ENCODE results near the gene MLLT6. TPM values are rescaled to one million over a fixed set of nuclear protein-coding genes. Genes with fewer than 3 reads are reported as not detected.

The MLLT6 gene
- total and polyA plus RNA-seq, 2 of the 13 experiments (the other 11 are each of a cell fraction or from before 2014, with no cell fraction given), result 50.7 to 69.5 TPM

GRCh38 chr17:38751808-38752307, 46.8 kb downstream of the MLLT6 start (continued):
- TF ChIP-seq SKIL (CRISPR knock-in tag; IDR thresholded peaks at IDR 0.05; ENCODE audit: borderline replicate concordance) (no peak; the same call in 1 of the 2 replicates), FOXO1 (CRISPR knock-in tag; IDR thresholded peaks at IDR 0.05) (0 out of 2 replicates have a peak, but pooled peaks have one; percentile 50), NRL (CRISPR knock-in tag; IDR thresholded peaks at IDR 0.05; ENCODE audit: borderline replicate concordance) (peak; percentile 30; the same call in 1 of the 2 replicates), HOMEZ (CRISPR knock-in tag; IDR thresholded peaks at IDR 0.05; ENCODE audit: low read depth) (0 out of 2 replicates have a peak, but pooled peaks have one; percentile 23), SMARCC2 (IDR thresholded peaks at IDR 0.05) (no peak), ZNF441 (CRISPR knock-in tag; IDR thresholded peaks at IDR 0.05; ENCODE audit: borderline replicate concordance) (peak; percentile 24; the same call in 1 of the 2 replicates), ZNF75D (CRISPR knock-in tag; IDR thresholded peaks at IDR 0.05; ENCODE audit: borderline replicate concordance) (no peak), ZNF18 (CRISPR knock-in tag; IDR thresholded peaks at IDR 0.05; ENCODE audit: insufficient replicate concordance) (no peak), TAF1 (CRISPR knock-in tag; IDR thresholded peaks at IDR 0.05) (no peak; the same call in 1 of the 2 replicates), NBN (conservative IDR thresholded peaks at IDR 0.05) (no peak), ELF3 (CRISPR knock-in tag; IDR thresholded peaks at IDR 0.05) (peak; percentile 57; the same call in 1 of the 2 replicates), ZNF260 (CRISPR knock-in tag; IDR thresholded peaks at IDR 0.05; ENCODE audit: borderline replicate concordance, low read depth) (no peak; the same call in 1 of the 2 replicates), JUNB (CRISPR knock-in tag; IDR thresholded peaks at IDR 0.05; ENCODE audit: borderline replicate concordance) (no peak), ZBTB38 (CRISPR knock-in tag; IDR thresholded peaks at IDR 0.05) (no peak), ZNF331 (CRISPR knock-in tag; IDR thresholded peaks at IDR 0.05) (peak; percentile 89; the same call in 1 of the 2 replicates), AGO2 (optimal IDR thresholded peaks at IDR 0.05; ENCODE audit: low read depth, low read length) (peak; percentile 28), CBX1 (IDR thresholded peaks at IDR 0.05; ENCODE audit: low read depth) (peak; percentile 69)
- TF ChIP-seq, protein P1, sequence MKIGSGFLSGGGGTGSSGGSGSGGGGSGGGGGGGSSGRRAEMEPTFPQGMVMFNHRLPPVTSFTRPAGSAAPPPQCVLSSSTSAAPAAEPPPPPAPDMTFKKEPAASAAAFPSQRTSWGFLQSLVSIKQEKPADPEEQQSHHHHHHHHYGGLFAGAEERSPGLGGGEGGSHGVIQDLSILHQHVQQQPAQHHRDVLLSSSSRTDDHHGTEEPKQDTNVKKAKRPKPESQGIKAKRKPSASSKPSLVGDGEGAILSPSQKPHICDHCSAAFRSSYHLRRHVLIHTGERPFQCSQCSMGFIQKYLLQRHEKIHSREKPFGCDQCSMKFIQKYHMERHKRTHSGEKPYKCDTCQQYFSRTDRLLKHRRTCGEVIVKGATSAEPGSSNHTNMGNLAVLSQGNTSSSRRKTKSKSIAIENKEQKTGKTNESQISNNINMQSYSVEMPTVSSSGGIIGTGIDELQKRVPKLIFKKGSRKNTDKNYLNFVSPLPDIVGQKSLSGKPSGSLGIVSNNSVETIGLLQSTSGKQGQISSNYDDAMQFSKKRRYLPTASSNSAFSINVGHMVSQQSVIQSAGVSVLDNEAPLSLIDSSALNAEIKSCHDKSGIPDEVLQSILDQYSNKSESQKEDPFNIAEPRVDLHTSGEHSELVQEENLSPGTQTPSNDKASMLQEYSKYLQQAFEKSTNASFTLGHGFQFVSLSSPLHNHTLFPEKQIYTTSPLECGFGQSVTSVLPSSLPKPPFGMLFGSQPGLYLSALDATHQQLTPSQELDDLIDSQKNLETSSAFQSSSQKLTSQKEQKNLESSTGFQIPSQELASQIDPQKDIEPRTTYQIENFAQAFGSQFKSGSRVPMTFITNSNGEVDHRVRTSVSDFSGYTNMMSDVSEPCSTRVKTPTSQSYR (CRISPR knock-in tag; IDR thresholded peaks at IDR 0.05; ENCODE audit: borderline replicate concordance), result peak; percentile 63; the same call in 1 of the 2 replicates
- TF ChIP-seq, protein P2, sequence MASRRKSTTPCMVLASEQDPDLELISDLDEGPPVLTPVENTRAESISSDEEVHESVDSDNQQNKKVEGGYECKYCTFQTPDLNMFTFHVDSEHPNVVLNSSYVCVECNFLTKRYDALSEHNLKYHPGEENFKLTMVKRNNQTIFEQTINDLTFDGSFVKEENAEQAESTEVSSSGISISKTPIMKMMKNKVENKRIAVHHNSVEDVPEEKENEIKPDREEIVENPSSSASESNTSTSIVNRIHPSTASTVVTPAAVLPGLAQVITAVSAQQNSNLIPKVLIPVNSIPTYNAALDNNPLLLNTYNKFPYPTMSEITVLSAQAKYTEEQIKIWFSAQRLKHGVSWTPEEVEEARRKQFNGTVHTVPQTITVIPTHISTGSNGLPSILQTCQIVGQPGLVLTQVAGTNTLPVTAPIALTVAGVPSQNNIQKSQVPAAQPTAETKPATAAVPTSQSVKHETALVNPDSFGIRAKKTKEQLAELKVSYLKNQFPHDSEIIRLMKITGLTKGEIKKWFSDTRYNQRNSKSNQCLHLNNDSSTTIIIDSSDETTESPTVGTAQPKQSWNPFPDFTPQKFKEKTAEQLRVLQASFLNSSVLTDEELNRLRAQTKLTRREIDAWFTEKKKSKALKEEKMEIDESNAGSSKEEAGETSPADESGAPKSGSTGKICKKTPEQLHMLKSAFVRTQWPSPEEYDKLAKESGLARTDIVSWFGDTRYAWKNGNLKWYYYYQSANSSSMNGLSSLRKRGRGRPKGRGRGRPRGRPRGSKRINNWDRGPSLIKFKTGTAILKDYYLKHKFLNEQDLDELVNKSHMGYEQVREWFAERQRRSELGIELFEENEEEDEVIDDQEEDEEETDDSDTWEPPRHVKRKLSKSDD (CRISPR knock-in tag; IDR thresholded peaks at IDR 0.05; ENCODE audit: low read depth), result 0 out of 2 replicates have a peak, but pooled peaks have one; percentile 58

Data from HepG2 (cell line).